Hippocampal formation (tissue), 2 donors: ENCODE measurements around the gene FAM114A1.
A peak's percentile ranks its signal among the peaks of the same experiment; 100 is the strongest.
"Not testable (repeated sequence)": the region's sequence is repeated elsewhere in the genome, so short reads cannot be mapped to it uniquely, and the experiment has no call there.

Experiments used
- DNase-seq, 2 donors: peaks; one replicate each; lab custom pipeline; 2025; lab: John Stamatoyannopoulos, UW

The FAM114A1 gene

DNA sequence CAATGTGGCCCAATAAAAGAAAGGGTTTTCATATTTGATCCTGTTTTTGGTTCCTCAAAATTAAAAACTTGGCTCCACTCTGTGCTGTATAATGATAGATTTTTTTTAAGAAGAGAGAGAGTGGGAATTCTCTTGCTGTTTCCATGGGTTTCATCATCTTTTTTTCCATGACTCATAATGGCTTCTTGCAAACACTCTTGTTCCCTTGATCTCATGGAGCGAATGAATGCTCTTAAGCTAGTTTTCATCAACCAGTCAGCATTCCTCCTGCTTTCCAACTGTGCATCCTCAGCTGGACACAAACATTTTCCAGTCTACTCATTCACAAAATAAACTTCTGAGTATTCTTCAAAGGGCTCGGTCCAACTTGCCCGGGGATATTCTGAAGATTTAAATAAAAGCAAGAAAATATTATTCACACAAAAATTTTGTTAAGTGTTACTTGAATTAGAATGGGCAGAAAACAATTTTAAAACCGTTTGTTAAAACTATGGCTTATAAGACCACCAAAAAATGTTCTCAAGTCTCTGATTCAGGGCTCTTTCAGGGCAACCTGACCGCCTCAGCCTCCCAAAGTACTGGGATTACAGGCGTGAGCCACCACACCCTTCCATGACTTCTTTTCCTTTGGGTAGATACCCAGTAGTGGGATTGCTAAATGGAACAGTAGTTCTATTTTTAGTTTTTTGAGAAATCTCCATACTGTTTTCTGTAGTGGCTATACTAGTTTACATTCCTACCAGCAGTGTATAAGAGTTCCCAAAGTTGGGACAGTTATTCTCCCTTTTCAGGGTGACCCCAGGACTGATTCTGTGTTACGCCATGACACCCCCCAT is 99.9 kb downstream of the FAM114A1 start:
- no peak for DNase-seq

DNA sequence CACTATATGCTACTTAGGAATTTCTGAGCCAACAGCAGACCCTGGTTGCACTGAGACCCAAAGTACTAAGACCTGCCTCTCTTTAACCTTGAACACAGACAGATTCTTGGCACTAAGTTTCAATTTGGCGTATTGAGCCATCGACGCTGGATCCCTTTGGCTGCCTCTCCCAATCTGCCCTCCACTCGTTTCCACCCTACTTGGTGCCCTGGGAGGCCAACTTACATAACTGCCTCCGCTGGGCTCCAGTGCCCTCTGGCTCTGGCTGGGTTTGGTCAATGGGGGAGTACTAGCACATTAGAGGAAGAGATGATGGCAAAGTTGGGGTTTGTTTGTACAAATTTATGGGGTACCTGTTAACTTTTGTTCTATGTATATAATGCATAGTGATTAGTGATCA is 101.1 kb downstream of the FAM114A1 start:
- DNase-seq = no peak

- DNase-seq = no peak
Observed at GRCh38 chr4:38976308-38976707, 108.7 kb downstream of the FAM114A1 start.

- no peak for DNase-seq
Observed at GRCh38 chr4:38979081-38979480, 111.5 kb downstream of the FAM114A1 start.

DNA sequence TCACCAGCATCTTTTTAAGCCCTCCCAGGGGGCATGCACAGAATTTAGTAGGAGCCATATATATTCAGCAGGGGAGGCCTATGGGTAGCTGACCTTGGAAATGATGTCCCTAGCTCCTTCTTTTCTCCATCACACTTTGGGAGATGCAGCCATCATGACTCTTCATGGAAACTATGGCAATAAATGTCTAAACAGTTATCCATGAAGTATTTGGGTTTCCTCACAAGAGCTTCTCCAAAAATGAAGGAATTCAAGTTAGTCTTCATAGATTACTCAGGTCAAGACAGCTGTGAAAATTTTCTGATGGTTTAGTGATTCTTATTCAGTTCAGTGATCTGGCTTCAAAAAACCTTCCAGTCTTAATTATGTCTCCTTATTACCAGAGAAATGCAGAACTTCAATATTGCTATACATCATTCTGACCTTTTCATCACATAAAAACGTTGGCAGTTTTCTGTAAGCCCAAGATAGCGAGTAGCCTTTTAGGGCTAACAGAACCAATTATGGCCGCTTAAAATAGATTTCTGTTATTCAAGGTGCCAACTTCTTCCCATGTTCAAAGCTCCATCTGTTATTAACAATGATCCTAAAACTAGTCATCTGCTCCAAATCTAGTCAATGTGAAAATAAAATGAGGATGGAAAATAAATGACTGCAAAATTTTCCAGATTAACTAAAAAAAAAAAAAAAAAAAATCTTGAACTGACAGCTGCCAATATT is 112.1 kb downstream of the FAM114A1 start:
- DNase-seq = peak in 1 of 2 donors; percentile 10

- DNase-seq = no peak
Observed at GRCh38 chr4:38980903-38981676, 113.5 kb downstream of the FAM114A1 start.

DNA sequence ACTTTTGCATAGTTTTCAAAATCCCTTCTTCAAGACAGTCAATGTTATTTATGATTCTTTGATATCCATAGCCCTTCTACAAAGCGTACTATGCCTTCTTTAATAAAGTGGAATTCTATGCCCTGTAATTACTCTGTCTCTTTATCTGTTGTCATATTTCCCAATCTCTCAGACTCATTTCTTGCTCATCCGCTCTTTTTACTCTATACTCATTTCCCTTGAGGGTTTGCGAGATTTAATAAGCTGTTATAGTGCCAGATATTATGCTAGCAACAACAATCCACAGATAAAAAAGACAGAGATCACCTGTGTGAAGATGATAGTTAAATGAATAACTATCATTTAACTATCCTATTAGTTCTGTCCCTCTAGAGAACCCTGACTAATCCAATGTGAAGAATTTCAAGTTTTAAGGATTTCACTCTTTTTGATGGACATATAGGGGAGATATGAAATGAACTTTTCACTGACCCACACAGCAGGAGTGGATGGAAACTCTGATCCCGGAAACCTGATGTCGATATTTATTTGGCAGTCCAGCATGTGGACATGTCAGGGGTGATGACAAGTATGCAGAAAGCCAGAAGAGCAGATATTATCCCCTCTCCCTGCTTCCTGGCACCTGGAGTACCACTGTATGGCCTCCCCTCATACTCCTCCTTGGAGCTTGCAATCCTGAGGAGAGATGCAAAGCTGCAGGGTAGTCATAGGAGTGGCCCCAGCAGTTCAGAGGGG is 114.9 kb downstream of the FAM114A1 start:
- DNase-seq = no peak

DNA sequence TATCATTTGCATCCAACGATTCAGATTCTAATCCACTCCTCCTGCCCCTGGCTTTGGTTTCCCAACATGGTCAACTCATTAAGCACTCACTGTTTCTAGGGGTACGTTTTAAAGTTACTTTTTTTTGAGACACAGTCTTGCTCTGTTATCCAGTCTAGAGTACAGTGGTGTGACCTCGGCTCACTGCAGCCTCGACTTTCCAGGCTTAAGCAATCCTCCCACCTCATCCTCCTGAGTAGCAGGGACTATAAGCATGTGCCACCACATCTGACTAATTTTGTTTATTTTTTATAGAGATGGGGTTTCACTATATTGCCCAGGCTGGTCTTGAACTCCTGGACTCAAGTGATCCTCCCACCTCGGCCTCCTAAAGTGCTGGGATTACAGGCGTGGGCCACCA is 115.7 kb downstream of the FAM114A1 start:
- no peak for DNase-seq

GRCh38 chr4:38983787-38984598 is 116.4 kb downstream of the FAM114A1 start:
- peak in 1 of 2 donors; percentile 17 for DNase-seq

DNA sequence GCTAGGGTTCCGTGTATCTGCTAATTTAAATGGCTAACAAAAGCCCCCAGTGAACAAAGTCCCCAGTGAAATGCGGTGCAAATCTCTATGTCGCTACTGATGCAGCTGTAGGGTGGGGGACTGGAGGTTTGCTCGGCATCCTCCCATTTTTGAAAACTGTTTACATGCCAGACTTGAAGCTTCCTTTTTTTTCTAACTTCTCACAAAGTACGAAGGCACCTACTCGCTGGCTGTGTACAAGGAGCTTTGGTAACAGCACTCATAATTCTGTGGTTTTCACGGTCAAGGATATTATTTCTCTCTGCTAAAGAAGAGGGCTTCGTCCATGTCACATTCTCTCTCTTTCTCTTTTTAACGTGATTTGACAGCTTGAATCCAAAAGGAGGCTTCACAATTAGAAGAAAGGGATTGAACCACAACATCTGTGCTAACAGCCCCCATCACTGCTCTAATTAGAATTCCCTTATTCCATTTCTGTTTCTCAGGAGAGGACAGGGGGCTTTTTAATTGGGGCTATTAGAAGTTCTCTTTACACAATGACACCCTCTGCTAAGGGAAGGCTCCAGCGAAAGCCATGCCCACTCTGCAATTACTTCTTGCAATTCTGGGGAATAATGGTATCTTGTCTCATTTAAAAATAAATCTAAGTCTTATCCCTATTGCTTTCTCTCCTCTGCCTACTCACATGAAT is 117.9 kb downstream of the FAM114A1 start:
- DNase-seq = no peak

GRCh38 chr4:38987491-38987890 is 119.9 kb downstream of the FAM114A1 start:
- DNase-seq = no peak

GRCh38 chr4:38988353-38988752 is 120.7 kb downstream of the FAM114A1 start:
- not testable (repeated sequence) for DNase-seq

DNA sequence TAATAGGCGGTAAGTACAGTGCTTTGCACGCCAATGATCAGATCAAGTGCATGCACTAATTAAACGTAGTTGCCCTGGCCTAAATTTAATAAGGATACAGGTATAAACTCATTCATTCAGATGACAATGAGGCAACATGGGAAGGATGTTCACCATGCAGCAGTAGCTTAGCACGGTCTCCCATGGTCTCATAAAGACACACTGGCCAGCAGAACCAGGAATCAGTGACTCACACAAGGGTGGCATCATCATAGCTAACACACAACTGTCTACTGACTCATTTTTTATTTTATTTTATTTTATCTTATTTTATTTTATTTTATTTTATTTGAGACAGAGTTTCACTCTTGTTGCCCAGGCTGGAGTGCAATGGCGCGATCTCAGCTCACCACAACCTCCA is 121.9 kb downstream of the FAM114A1 start:
- DNase-seq = no peak

- DNase-seq = no peak
Observed at GRCh38 chr4:38990241-38990640, 122.6 kb downstream of the FAM114A1 start.

DNA sequence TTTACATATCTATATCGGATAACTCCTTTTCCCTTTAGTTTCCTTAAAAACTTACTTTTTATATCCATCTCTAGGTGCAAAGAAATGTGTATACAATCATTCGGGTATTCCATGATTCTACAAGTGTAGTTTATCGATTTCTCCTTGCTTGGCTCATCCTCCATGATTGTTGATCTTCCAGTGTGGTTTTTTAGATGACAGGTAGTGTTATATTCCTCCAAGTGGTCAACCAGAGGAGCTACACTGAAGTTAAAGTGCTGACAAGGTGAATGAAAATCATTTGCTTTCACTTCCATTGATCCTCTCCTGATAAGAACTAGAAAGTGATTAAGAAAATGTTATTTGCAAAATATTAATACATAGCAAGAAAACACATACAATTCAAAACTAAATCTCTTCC is 126.1 kb downstream of the FAM114A1 start:
- DNase-seq = no peak

- DNase-seq = no peak
Observed at GRCh38 chr4:38994135-38994534, 126.5 kb downstream of the FAM114A1 start.
